GM12801 (cell line): ENCODE measurements around the gene COL25A1.

Experiments used
- CTCF ChIP-seq: IDR thresholded peaks from one replicate; pipeline ENCODE4 v1.5.1; 2011; ENCODE audit warnings: control low read depth; ENCODE audit not compliant: insufficient read length; ENCODE audit errors: extremely low read depth

The COL25A1 gene

GRCh38 chr4:108804648-108805273 is 497.7 kb downstream of the COL25A1 start:
- TF ChIP-seq CTCF, result no peak

- TF ChIP-seq CTCF, result no peak
Observed at GRCh38 chr4:108799306-108799705, 503.2 kb downstream of the COL25A1 start.

- TF ChIP-seq CTCF, result no peak
Observed at GRCh38 chr4:108796173-108796572, 506.3 kb downstream of the COL25A1 start.

GRCh38 chr4:108795733-108796132 is 506.7 kb downstream of the COL25A1 start:
- TF ChIP-seq CTCF, result no peak

- no peak for TF ChIP-seq CTCF
Observed at GRCh38 chr4:108794136-108794535, 508.3 kb downstream of the COL25A1 start.

GRCh38 chr4:108793415-108793814 is 509.0 kb downstream of the COL25A1 start:
- TF ChIP-seq CTCF, result no peak

- no peak for TF ChIP-seq CTCF
Observed at GRCh38 chr4:108788731-108789130, 513.7 kb downstream of the COL25A1 start.
